Esophagus muscularis mucosa (tissue), 4 donors: ENCODE data around the gene TNFRSF6B. TPM values are rescaled to one million over a fixed set of nuclear protein-coding genes. Genes with fewer than 3 reads are reported as not detected.

Source experiments
- DNase-seq: peaks from one replicate; pipeline ENCODE4 v3.0.0-alpha.2; 2017; ENCODE audit errors: extremely low spot score
- H3K27ac ChIP-seq, 4 donors: fragments of 200-600 bp; sonication (generic); replicated peaks in 1 of 4; 1 replicate in 3 of 4; 2 replicates in 1 of 4; pipeline ENCODE4 v1.5.1; 2016 to 2019; ENCODE audit warnings: mild to moderate bottlenecking in 1 of 4
- H3K27me3 ChIP-seq, 4 donors: fragments of 200-600 bp; sonication (generic); one replicate each; pipeline versions ENCODE4 v1.5.1 to v1.6.0; 2016 to 2019
- H3K36me3 ChIP-seq, 4 donors: fragments of 200-600 bp; sonication (generic); one replicate each; pipeline ENCODE4 v1.5.1; 2016 to 2019
- H3K4me1 ChIP-seq, 4 donors: fragments of 200-600 bp; sonication (generic); one replicate each; pipeline ENCODE4 v1.5.1; 2016 to 2019
- H3K4me3 ChIP-seq, 4 donors: fragments of 200-600 bp; sonication (generic); 1 replicate in 2 of 4; 2 replicates in 2 of 4; pipeline ENCODE4 v1.5.1; 2016 to 2019; ENCODE audit warnings: mild to moderate bottlenecking in 4 of 4, moderate library complexity in 1 of 4
- H3K9me3 ChIP-seq, 4 donors: fragments of 200-600 bp; sonication (generic); 1 replicate in 3 of 4; 2 replicates in 1 of 4; pipeline ENCODE4 v1.5.1; 2016 to 2019
- CTCF ChIP-seq, 3 experiments: fragments of 200-600 bp in 2 of 3; fragments of 450-650 bp in 1 of 3; sonication (generic) in 2 of 3; IDR thresholded peaks; one replicate each; pipeline ENCODE4 v1.5.1; 2017 to 2019; ENCODE audit warnings: antibody characterized with exemption in 3 of 3, mild to moderate bottlenecking in 2 of 3, moderate library complexity in 1 of 3
- EP300 ChIP-seq: sonication (generic); formaldehyde crosslinking; IDR thresholded peaks from one replicate; pipeline ENCODE4 v1.6.1; 2017; ENCODE audit warnings: antibody characterized with exemption
- POLR2A ChIP-seq: fragments of 450-650 bp; IDR thresholded peaks from one replicate; pipeline ENCODE4 v1.6.1; 2017; ENCODE audit warnings: antibody characterized with exemption, moderate library complexity, mild to moderate bottlenecking, low read depth
- POLR2AphosphoS5 ChIP-seq, 2 donors: sonication (generic); formaldehyde crosslinking; IDR thresholded peaks; one replicate each; pipeline ENCODE4 v1.6.1; 2017; ENCODE audit warnings: antibody characterized with exemption in 2 of 2
- WGBS: methylation state at CpG from one replicate; pipeline ENCODE4 v1.1.5; 2018; 5-methylcytosine and 5-hydroxymethylcytosine counted together
- intact Hi-C: fragments of 100-400 bp; cut with DNase I; formaldehyde crosslinking; loops from one replicate; pipeline ENCODE4 v1.15.1; 2023
- total RNA-seq, 4 donors: library from RNA; depleted of rRNA; stranded (reverse); fragments of >200 nt; gene quantifications; one replicate each; pipeline versions ENCODE4 v1.1.0 to v1.2.1, GENCODE V29; 2016

The TNFRSF6B gene
- total RNA-seq, 4 donors from 2014 or later = 5.0 to 67.8 (median 26.5) TPM

GRCh38 chr20:63652192-63652980, 44.1 kb upstream of the TNFRSF6B start:
- no peak for DNase-seq
- TF ChIP-seq POLR2A (no peak), CTCF (IDR thresholded peaks at IDR 0.05) (no peak), EP300 (no peak), POLR2AphosphoS5 (IDR thresholded peaks at IDR 0.05) (no peak)
- intact Hi-C loops = loop anchor here (10.0 kb wide), 1 partner anchor 118 kb away; the partner anchor contains the start of gene PTK6
- Histone ChIP-seq H3K9me3 (no peaks in the 10 kb centered on the region), H3K27ac (peak overlapping the region; percentile 62 to 80 (median 71)), H3K27me3 (peaks cover 0 to 11% (median 0%) of the 10 kb centered on the region in 4 donors), H3K4me1 (peaks cover 24 to 40% (median 39%) of the 10 kb centered on the region in 4 donors), H3K36me3 (peaks cover 0 to 3% (median 0%) of the 10 kb centered on the region in 4 donors), H3K4me3 (peak overlapping the region; percentile 61 to 77 (median 69))
- WGBS = 0% methylated on average over 5 of the region's 91 CpGs

GRCh38 chr20:63653041-63653973, 43.1 kb upstream of the TNFRSF6B start, which contains the start of gene STMN3:
Gene STMN3, minus strand, starts transcription at chr20:63653424. Its CDS starts 79 bp downstream, at chr20:63653345.
- Histone ChIP-seq H3K4me1 (peaks cover 30 to 48% (median 46%) of the 10 kb centered on the region in 4 donors), H3K27ac (peak within 1 kb of the TSS; percentile 62 to 80 (median 78)), H3K4me3 (peak within 1 kb of the TSS; percentile 61 to 77 (median 69)), H3K36me3 (peaks cover 0 to 3% (median 0%) of the 10 kb centered on the region in 4 donors), H3K9me3 (no peaks in the 10 kb centered on the region), H3K27me3 (peaks cover 0 to 11% (median 0%) of the 10 kb centered on the region in 4 donors)
- DNase-seq = peak; percentile 95
- TF ChIP-seq POLR2A (no peak), POLR2AphosphoS5 (IDR thresholded peaks at IDR 0.05) (peak; percentile 70 to 75)
- intact Hi-C loops = loop anchor here (10.0 kb wide), 1 partner anchor 119 kb away; the partner anchor contains the start of gene PTK6
- 0% methylated on average over 30 of the region's 73 CpGs for WGBS

GRCh38 chr20:63653974-63654668, 42.3 kb upstream of the TNFRSF6B start:
- H3K36me3 ChIP-seq = no peaks in the 10 kb centered on the region
- H3K4me3 ChIP-seq = peak overlapping the region; percentile 61 to 77 (median 69)
- 37% methylated on average over 11 of the region's 15 CpGs for WGBS
- no peak for DNase-seq
- H3K27me3 ChIP-seq = peaks cover 0 to 11% (median 0%) of the 10 kb centered on the region in 4 donors
- TF ChIP-seq CTCF (IDR thresholded peaks at IDR 0.05) = no peak
- intact Hi-C loops = loop anchor here (10.0 kb wide), 1 partner anchor 119 kb away; the partner anchor contains the start of gene PTK6
- peak overlapping the region; percentile 62 to 80 (median 78) for H3K27ac ChIP-seq
- peaks cover 34 to 53% (median 51%) of the 10 kb centered on the region in 4 donors for H3K4me1 ChIP-seq
- H3K9me3 ChIP-seq = no peaks in the 10 kb centered on the region

GRCh38 chr20:63655249-63655648, 41.2 kb upstream of the TNFRSF6B start:
- no peak for TF ChIP-seq POLR2AphosphoS5 (IDR thresholded peaks at IDR 0.05)
- no peak for TF ChIP-seq EP300
- no peak for TF ChIP-seq CTCF (IDR thresholded peaks at IDR 0.05)
- no peak for TF ChIP-seq POLR2A
- H3K27me3 ChIP-seq = peaks cover 0 to 11% (median 0%) of the 10 kb centered on the region in 4 donors
- DNase-seq = no peak
- H3K9me3 ChIP-seq = no peaks in the 10 kb centered on the region
- peaks cover 42 to 62% (median 60%) of the 10 kb centered on the region in 4 donors for H3K4me1 ChIP-seq
- H3K27ac ChIP-seq = no peak overlapping the region
- no peak overlapping the region for H3K4me3 ChIP-seq
- WGBS = 97% methylated on average over 4 of the region's 4 CpGs
- intact Hi-C loops = loop anchor here (5.0 to 10.0 kb wide), 2 partner anchors 52 to 120 kb away; partner anchors contain the start of genes ARFRP1, PTK6 and ZGPAT
- peaks cover 0 to 4% (median 3%) of the 10 kb centered on the region in 4 donors for H3K36me3 ChIP-seq
